DOHH2 (cell line): ENCODE results near the gene CNPY1.

Experiments
- EZH2phosphoT487 ChIP-seq: fragments of 200-600 bp; sonication (generic); IDR thresholded peaks from 2 replicates; pipeline ENCODE4 v1.6.1; 2017; ENCODE audit warnings: borderline replicate concordance, mild to moderate bottlenecking, antibody characterized with exemption, low read length, moderate library complexity, mixed read lengths
- TF ChIP-seq, protein P1 (sequence below): fragments of 200-600 bp; sonication (generic); IDR thresholded peaks from one replicate; pipeline ENCODE4 v1.5.1; 2014; ENCODE audit warnings: antibody characterized with exemption, mild to moderate bottlenecking, low read depth, low read length; ENCODE audit not compliant: poor library complexity, severe bottlenecking

DNA sequence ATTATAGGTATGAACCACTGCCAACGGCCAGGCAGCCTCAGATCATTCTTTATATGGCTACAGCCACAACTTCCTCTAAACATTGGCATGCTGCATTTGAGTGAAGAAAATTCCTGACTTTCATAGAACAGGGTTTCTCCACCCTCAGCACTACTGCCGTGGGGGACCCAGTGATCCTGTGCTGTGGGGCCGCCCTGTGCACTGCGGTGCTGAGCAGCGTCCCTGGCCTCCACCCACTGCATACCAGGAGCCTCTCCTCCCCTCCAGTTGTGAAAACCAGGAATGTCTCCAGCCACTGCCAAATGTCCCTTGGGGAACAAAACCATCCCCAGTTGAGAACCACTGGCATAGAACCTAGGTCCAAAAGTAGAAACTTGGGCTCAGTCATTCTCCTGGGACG is 15.8 kb downstream of the CNPY1 start:
- TF ChIP-seq, protein P1, sequence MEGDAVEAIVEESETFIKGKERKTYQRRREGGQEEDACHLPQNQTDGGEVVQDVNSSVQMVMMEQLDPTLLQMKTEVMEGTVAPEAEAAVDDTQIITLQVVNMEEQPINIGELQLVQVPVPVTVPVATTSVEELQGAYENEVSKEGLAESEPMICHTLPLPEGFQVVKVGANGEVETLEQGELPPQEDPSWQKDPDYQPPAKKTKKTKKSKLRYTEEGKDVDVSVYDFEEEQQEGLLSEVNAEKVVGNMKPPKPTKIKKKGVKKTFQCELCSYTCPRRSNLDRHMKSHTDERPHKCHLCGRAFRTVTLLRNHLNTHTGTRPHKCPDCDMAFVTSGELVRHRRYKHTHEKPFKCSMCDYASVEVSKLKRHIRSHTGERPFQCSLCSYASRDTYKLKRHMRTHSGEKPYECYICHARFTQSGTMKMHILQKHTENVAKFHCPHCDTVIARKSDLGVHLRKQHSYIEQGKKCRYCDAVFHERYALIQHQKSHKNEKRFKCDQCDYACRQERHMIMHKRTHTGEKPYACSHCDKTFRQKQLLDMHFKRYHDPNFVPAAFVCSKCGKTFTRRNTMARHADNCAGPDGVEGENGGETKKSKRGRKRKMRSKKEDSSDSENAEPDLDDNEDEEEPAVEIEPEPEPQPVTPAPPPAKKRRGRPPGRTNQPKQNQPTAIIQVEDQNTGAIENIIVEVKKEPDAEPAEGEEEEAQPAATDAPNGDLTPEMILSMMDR, result no peak
- no peak for TF ChIP-seq EZH2phosphoT487
